IgD-negative memory B cell (primary cell): ENCODE data around the gene ERRFI1. TPM values are rescaled to one million over a fixed set of nuclear protein-coding genes. Genes with fewer than 3 reads are reported as not detected.

Source experiments
- H3K27ac Mint-ChIP-seq, 3 donors: one replicate each; pipeline ENCODE4 v1.8.0; 2020 to 2022; ENCODE audit warnings: mild to moderate bottlenecking in 3 of 3, mixed read lengths in 3 of 3, moderate library complexity in 1 of 3
- H3K27me3 Mint-ChIP-seq: one replicate; pipeline ENCODE4 v1.8.0; 2021; ENCODE audit warnings: mixed read lengths
- H3K36me3 Mint-ChIP-seq: one replicate; pipeline ENCODE4 v1.8.0; 2020; ENCODE audit warnings: mild to moderate bottlenecking, mixed read lengths
- H3K4me1 Mint-ChIP-seq, 3 donors: one replicate each; pipeline ENCODE4 v1.8.0; 2020 to 2022; ENCODE audit warnings: mixed read lengths in 3 of 3, mild to moderate bottlenecking in 1 of 3
- H3K4me3 Mint-ChIP-seq, 4 donors: one replicate each; pipeline ENCODE4 v1.8.0; 2020 to 2022; ENCODE audit warnings: mild to moderate bottlenecking in 4 of 4, mixed read lengths in 4 of 4, moderate library complexity in 3 of 4
- H3K9me3 Mint-ChIP-seq, 3 donors: one replicate each; pipeline ENCODE4 v1.8.0; 2020 to 2021; ENCODE audit warnings: mixed read lengths in 3 of 3, mild to moderate bottlenecking in 1 of 3
- polyA plus RNA-seq: library from polyadenylated mRNA; unstranded; fragments of 300-500 nt; fragmentation: Illumina TruSeq; gene quantifications from one replicate; pipeline ENCODE4 v1.2.3, GENCODE V29; 2021

The ERRFI1 gene
- polyA plus RNA-seq, 1 donor from 2014 or later = 0.63 TPM

DNA sequence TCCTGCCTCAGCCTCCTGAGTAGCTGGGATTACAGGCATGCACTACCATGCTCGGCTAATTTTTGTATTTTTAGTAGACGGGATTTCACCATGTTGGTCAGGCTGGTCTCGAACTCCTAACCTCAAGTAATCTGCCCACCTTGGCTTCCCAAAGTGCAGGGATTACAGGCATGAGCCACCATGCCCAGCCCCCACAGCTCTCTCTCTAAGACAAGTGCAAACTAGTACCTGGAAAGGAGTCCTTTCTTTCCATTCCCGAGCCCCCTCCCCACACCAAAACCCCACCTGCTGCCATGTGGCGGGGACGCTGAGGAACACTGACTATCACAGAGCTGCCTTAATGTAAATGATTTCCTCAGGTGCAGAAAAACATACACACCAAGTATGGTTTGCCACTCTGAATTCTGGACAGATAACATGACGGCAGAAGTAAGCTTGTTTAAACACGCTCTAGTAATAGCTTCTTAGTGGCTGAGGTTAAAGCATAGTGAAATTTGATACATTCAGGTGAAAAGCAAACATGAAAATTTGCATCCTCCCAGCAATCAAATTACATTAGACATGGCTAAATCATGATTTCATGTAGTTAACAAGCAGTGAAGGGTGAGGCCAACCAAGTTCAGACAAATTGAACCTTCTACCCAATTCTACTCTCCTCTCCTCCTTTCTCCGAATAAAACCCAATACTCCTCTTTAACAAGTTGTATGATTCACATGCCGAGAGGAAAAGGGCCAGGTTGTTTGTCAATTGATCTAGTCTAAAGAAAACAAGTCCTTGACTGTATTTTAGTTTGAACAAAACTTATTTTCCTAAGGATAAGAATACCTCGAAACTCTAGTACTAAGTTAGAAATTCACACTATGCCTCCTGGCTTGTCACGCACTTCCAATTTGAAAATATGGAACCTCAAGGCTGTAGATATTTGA is 19.8 kb downstream of the ERRFI1 start:
- Mint-ChIP-seq H3K36me3 (peaks cover 7% of the 10 kb centered on the region), H3K27me3 (no peaks in the 10 kb centered on the region), H3K4me3 (no peak overlapping the region), H3K4me1 (no peaks in the 10 kb centered on the region), H3K9me3 (no peaks in the 10 kb centered on the region), H3K27ac (no peak overlapping the region)

DNA sequence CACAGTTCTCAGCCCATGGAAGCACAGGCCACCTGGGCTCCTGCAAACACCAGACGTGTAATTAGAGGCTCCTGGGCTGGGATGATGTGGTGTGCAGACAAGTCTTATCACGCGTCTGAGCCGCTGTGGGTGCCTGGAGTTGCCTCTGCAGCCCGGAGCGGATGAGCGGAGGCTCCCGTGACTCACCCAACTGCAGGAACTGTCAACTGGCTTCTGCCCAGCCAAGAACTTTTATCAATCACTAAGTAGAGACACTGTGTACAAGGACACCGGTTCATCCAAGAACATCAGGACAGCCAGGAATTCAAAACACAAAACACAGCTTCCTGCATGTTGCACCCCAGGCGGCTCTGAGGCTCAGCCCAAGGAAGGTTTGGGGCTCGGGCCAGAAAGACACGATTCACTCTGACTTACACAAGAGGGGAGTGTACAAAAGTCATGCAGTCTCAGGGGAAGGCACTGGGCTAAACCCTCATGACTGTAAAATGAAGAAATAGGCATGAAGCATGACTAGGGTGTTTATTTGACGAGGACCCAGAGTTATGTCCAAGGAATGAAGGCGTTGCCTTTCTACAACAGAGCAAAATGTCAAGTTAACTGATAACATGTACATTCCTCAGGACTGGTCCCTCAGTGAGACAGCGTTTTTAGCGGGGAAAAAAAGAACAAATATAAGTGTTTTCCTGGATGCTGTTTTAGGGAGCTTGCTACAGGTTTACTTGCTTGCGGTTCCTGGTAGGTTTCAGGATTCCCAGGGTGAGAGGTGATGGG is 21.1 kb downstream of the ERRFI1 start:
- Mint-ChIP-seq H3K4me1 (no peaks in the 10 kb centered on the region), H3K27me3 (no peaks in the 10 kb centered on the region), H3K9me3 (no peaks in the 10 kb centered on the region), H3K4me3 (no peak overlapping the region), H3K27ac (no peak overlapping the region), H3K36me3 (peaks cover 7% of the 10 kb centered on the region)

DNA sequence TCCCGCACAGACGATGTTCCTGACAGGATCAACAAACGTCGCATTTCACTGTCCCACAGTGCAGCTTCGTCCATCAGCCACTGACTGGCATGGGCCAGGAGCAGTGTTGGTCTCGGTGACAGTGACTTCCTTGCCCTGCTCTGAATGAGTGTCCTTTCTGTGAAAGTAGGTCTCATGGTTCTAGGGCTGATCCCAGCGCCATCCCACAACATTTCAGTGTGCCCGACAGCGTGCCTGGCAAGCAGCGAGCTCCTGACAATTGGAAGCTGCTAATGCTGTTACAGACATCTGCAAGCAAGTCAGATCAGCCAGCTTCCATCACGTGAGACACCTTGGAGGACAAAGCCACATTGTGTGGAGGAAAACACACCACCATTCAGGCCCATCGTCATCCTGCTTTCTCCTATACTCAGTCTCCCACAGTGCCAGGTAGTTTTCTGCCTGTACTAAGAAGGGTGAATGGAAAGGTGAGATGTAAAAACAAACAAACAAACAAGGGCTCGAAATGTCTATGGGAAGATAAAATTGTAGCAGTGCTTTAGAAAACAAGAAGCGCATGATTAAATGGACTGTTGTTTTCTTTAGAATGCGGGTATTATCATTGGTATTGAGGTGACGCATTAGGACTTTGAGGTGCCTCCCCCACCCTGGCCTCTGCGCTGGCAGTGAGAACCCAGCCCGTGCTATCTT is 21.9 kb downstream of the ERRFI1 start:
- Mint-ChIP-seq H3K27ac (no peak overlapping the region), H3K4me1 (no peaks in the 10 kb centered on the region), H3K9me3 (no peaks in the 10 kb centered on the region), H3K36me3 (peaks cover 7% of the 10 kb centered on the region), H3K4me3 (no peak overlapping the region), H3K27me3 (no peaks in the 10 kb centered on the region)

DNA sequence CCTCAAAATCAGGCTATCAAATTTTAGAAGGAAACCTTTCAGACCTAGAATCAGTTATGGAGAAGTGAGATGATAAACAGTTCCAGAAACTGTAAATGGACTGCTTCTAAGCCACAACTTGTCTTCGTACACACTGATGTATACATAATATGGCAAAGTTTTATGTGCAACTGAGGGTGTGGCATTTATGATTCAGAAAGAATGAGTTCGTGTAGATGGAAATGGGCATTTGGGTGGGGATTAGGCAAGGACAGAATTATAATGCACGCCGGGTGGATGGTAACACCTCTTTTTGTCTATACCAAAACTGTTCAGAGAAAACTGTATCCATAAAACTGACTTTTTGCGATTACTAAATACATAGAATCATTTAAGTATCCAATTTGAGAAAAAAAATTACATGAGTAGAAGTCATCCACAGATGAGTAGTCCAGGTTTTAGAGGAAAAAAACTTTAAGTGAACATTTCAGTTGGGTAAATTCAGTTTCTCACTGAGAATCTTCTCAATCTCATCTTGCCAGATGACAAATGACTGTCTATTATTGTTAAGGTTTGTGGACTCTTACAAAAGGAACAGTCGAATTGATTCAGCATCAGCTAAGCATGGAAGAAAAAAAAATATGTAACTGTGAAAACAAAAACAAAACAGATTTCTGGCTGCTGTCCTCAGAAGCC is 22.5 kb downstream of the ERRFI1 start:
- Mint-ChIP-seq H3K27me3 (no peaks in the 10 kb centered on the region), H3K4me1 (no peaks in the 10 kb centered on the region), H3K9me3 (no peaks in the 10 kb centered on the region), H3K27ac (no peak overlapping the region), H3K36me3 (peaks cover 7% of the 10 kb centered on the region), H3K4me3 (no peak overlapping the region)

DNA sequence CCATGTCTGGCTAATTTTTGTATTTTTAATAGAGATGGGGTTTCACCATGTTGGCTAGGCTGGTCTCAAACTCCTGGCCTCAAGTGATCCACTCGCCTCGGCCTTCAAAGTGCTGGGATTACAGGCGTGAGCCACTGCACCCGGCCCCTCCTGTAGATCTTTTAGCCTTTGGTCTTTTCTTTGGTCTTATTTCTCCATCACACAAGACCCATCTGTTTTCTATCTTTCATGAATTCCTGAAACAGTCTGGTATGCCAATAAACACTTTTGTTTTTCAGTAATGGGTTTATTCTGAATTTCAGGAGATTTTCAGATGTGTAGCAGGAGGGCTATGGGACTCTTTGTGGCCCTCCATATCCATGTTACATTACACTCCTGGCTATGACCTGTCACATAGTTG is 23.2 kb downstream of the ERRFI1 start:
- no peaks in the 10 kb centered on the region for H3K9me3 Mint-ChIP-seq
- H3K27ac Mint-ChIP-seq = no peak overlapping the region
- no peaks in the 10 kb centered on the region for H3K27me3 Mint-ChIP-seq
- no peaks in the 10 kb centered on the region for H3K4me1 Mint-ChIP-seq
- H3K36me3 Mint-ChIP-seq = peaks cover 7% of the 10 kb centered on the region
- H3K4me3 Mint-ChIP-seq = no peak overlapping the region

DNA sequence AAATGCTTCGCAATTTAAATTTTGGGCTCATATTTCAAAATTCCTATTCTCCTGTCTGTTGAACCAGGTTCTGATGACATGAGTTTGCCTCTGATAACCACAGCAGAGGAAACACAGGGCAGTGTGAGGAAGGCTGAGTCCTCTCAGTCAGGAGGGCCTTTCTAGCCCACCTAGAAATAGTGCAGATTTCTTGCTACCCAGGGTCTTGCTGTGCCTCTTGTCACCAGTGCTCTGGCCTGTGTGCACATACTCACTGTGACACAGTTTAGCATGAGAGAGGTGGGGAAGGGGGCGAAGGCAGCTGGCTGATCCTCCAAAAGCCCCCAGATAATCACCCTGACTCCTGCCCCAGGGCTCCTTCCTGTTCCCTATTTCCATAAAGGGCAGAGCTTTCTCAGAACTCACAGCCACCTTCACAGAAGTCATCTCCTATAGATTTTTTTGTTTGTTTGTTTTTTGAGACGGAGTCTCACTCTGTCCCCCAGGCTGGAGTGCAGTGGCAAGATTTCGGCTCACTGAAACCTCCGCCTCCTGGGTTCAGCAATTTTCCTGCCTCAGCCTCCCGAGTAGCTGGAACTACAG is 23.7 kb downstream of the ERRFI1 start:
- no peak overlapping the region for H3K27ac Mint-ChIP-seq
- no peaks in the 10 kb centered on the region for H3K27me3 Mint-ChIP-seq
- no peaks in the 10 kb centered on the region for H3K4me1 Mint-ChIP-seq
- H3K36me3 Mint-ChIP-seq = peaks cover 9% of the 10 kb centered on the region
- no peak overlapping the region for H3K4me3 Mint-ChIP-seq
- no peaks in the 10 kb centered on the region for H3K9me3 Mint-ChIP-seq

DNA sequence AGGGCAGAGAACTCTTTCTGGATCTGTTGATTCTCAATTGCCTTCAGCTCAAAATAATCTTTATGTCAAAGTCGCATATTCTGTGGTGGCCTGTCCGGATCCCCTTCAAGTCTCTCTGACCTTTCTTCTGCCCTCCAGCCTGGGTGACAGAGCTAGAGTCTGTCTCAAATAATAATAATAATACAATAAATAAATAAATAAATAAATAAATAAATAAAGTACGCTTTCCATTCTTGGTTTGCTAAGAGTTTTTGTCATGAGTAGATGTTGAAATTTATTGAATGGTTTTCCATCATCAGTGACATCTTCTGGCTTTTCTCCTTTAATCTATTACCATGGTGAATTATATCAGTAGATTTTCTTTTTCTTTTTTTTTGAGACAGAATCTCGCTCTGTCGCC is 30.7 kb downstream of the ERRFI1 start:
- peaks cover 8 to 12% (median 11%) of the 10 kb centered on the region in 3 donors for H3K4me1 Mint-ChIP-seq
- H3K36me3 Mint-ChIP-seq = peaks cover 9% of the 10 kb centered on the region
- H3K9me3 Mint-ChIP-seq = no peaks in the 10 kb centered on the region
- H3K27ac Mint-ChIP-seq = no peak overlapping the region
- H3K27me3 Mint-ChIP-seq = no peaks in the 10 kb centered on the region
- H3K4me3 Mint-ChIP-seq = no peak overlapping the region

DNA sequence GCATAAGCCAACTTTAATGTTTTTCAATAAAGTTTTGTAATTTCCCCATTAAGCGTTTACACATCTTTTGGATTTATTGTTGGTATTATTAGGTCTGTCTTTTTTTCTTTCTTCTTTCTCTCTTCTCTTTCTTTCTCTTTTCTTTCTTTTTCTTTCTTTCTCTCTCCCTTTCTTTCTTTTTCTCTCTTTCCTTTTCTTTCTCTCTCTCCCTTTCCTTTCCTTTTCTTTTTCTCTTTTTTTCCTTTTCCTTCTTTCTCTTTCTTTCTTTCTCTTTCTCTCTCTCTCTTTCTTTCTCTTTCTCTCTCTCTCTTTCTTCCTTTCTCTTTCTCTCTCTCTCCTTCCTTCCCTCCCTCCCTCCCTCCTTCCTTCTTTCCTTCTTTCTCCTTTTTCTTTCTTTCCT is 31.3 kb downstream of the ERRFI1 start:
- Mint-ChIP-seq H3K27ac (no peak overlapping the region), H3K36me3 (peaks cover 9% of the 10 kb centered on the region), H3K27me3 (no peaks in the 10 kb centered on the region), H3K4me3 (peak overlapping the region in 1 of 4 donors; percentile 80), H3K9me3 (no peaks in the 10 kb centered on the region), H3K4me1 (peaks cover 8 to 12% (median 11%) of the 10 kb centered on the region in 3 donors)

DNA sequence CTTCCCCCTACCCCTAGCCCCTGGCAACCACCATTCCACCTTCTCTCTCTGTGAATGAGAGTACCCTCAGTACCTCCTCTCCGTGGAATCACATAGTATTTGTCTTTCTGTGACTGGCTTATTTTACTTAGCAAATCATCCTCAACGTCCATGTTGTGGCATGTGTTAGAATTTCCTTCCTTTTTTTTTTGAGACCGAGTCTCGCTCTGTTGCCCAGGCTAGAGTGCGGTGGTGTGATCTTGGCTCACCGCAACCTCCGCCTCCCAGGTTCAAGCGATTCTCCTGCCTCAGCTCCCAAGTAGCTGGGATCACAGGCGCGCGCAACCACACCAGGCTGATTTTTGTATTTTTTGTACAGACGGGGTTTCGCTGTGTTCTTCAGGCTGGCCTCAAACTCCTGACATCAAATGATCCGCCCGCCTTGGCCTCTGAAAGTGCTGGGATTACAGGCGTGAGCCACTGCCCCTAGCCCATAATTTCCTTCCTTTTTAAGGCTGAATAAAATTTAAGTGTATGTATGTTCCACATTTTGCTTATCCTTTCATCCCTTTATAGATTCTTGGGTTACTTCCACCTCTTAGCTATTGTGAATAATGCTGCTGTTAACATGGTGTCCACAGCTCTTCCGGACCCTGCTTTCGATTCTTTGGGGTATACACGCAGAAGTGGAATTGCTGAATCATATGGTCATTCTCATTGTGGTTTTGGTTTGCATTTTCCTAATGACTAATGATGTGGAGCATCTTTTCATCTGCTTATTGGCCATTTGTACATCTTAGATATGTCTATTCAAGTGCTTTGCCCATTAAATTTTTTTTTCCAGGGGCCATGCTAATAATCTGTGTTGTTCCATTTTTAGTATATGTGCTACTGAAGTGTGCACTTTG is 32.3 kb downstream of the ERRFI1 start:
- Mint-ChIP-seq H3K27ac (peak overlapping the region in 2 of 3 donors; percentile 34 to 62), H3K9me3 (no peaks in the 10 kb centered on the region), H3K4me3 (peak overlapping the region in 3 of 4 donors; percentile 3 to 91 (median 44)), H3K4me1 (peaks cover 8 to 12% (median 11%) of the 10 kb centered on the region in 3 donors), H3K27me3 (no peaks in the 10 kb centered on the region), H3K36me3 (peaks cover 10% of the 10 kb centered on the region)

DNA sequence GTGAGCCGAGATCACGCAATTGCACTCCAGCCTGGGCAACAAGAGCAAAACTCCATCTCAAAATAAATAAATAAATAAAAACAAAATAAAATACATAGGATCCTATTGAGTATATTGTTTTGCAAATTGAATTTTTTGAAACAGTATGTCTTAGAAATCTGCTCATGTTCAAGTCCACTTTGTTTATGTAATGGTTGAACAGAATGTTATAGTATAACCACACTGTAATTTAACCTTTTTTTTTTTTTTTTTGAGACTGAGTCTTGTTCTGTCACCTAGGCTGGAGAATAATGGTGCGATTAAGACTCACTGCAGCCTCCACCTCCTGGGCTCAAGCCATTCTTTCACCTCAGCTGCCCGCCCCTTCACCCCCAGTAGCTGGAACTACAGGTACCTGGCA is 33.2 kb downstream of the ERRFI1 start:
- Mint-ChIP-seq H3K9me3 (no peaks in the 10 kb centered on the region), H3K4me1 (peaks cover 8 to 15% (median 11%) of the 10 kb centered on the region in 3 donors), H3K36me3 (peaks cover 10% of the 10 kb centered on the region), H3K27me3 (no peaks in the 10 kb centered on the region), H3K4me3 (no peak overlapping the region), H3K27ac (peak overlapping the region in 1 of 3 donors; percentile 62)

DNA sequence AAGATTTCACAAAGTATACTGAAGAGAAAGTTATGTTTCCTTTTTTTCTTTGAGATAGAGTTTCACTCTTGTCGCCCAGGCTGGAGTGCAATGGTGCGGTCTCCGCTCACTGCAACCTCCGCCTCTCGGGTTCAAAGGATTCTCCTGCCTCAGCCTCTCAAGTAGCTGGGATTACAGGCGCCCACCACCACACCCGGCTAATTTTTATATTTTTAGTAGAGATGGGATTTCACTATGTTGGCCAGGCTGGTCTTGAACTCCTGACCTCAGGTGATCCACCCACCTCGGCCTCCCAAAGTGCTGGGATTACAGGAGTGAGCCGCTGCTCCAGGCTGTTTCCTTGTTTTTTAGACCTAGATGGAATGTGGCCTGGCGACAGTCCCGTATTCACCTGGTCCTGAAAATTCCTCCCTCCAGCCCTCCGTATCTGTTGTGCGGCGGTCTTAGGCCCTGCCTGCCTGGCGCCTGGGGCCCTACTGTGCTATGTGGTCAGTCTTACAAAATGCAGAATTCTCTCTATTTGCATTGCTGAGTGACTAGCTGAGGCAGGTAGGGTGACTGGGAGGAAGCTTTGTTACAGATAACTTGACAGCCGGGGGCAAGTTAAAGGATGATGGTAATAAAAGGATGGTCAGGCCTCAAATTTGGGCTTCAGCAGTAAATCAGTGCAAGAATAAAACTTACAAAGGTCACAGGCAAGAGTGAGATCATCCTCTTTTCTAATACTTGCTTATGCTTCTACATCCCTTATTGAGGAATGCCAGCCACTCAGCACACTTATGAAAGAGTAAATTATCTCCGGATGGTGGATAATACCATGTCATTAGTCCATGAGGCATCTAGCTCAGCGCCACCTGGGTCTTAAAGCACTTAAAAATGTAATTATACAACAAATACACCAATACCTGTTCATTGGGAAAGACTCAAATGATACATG is 34.3 kb downstream of the ERRFI1 start:
- Mint-ChIP-seq H3K4me3 (no peak overlapping the region), H3K27ac (peak overlapping the region in 1 of 3 donors; percentile 64), H3K27me3 (no peaks in the 10 kb centered on the region), H3K36me3 (peaks cover 5% of the 10 kb centered on the region), H3K9me3 (no peaks in the 10 kb centered on the region), H3K4me1 (peaks cover 8 to 14% (median 11%) of the 10 kb centered on the region in 3 donors)

DNA sequence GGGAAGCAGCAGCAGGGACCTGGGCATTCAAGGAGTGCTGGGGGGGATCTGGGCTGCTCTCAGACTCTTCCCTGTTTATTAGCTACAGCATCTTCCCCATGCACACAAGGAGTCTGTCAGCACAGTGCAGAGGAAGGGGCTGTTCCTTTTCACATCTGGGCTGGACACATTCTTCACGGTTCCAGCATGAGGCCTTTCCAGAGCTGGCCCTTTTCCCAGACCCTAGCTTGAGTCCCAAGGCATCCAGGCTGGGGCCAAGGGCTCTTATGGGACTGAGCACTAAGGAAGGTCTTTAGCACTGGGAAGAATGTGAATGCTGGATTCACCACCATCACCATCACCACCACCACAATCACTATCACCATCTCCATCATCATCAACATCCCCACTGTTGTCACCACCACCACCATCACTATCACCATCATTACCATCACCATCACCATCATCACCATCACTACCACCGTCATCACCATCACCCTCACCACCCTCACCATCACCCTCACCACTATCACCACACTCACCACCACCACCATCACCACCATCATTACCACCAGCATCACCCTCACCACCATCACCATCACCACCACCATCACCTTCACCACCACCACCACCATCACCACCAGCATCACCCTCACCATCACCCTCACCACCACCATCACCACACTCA is 36.2 kb downstream of the ERRFI1 start:
- peaks cover 7% of the 10 kb centered on the region for H3K36me3 Mint-ChIP-seq
- peaks cover 8 to 14% (median 11%) of the 10 kb centered on the region in 3 donors for H3K4me1 Mint-ChIP-seq
- H3K27me3 Mint-ChIP-seq = no peaks in the 10 kb centered on the region
- no peaks in the 10 kb centered on the region for H3K9me3 Mint-ChIP-seq
- no peak overlapping the region for H3K27ac Mint-ChIP-seq
- no peak overlapping the region for H3K4me3 Mint-ChIP-seq
